ENCODE data around the gene PDCL3. TPM values are rescaled to one million over a fixed set of nuclear protein-coding genes. Genes with fewer than 3 reads are reported as not detected.

PDCL3 gene
- total and polyA plus RNA-seq, 2 donors (not counting 3 experiments of a cell fraction or from before 2014, with no cell fraction given) = 19.4 to 32.8 TPM

- CTCF ChIA-PET = interaction anchor here (0.5 to 1.1 kb wide), 2 partner anchors 14 to 315 kb away, joined by 3 to 4 read pairs; no protein-coding TSS in a partner anchor
Measured at GRCh38 chr2:100621371-100621951, 58.7 kb downstream of the PDCL3 start.

More at GRCh38 chr2:100621371-100621951, 58.7 kb downstream of the PDCL3 start:
- Histone ChIP-seq H3K4me2 (ENCODE audit: insufficient read depth, low read length) (no peak overlapping the region), H3K9ac (replicated peaks; ENCODE audit: extremely low read depth, insufficient read depth, low read length) (no peak overlapping the region), H4K20me1 (replicated peaks; ENCODE audit: control insufficient read depth, extremely low read depth, insufficient read depth, low read length) (no peaks in the 10 kb centered on the region), H3K27me3 (ENCODE audit: control insufficient read depth in 2 of 2, insufficient read depth in 2 of 2, low read length in 2 of 2) (peaks cover 2 to 3% of the 10 kb centered on the region in 2 experiments), H3K79me2 (ENCODE audit: control insufficient read depth, insufficient read depth, low read length) (no peaks in the 10 kb centered on the region), H3K4me1 (ENCODE audit: control insufficient read depth, extremely low read depth, insufficient read depth, low read length) (no peaks in the 10 kb centered on the region), H3K9me1 (replicated peaks; ENCODE audit: control insufficient read depth, extremely low read depth, insufficient read depth, low read length) (no peaks in the 10 kb centered on the region), H3K36me3 (ENCODE audit: control insufficient read depth in 2 of 2, extremely low read depth in 1 of 2, insufficient read depth in 2 of 2, low read length in 2 of 2) (no peaks in the 10 kb centered on the region), H3K27ac (ENCODE audit: insufficient read depth, low read depth, low read length) (no peak overlapping the region), H3K4me3 (replicated peaks in 1 of 3; ENCODE audit: insufficient read depth in 1 of 3, low read depth in 1 of 3, low read length in 3 of 3) (no peak overlapping the region), H3K9me3 (replicated peaks; ENCODE audit: control insufficient read depth, insufficient read depth, low read length) (no peaks in the 10 kb centered on the region), H2AFZ (ENCODE audit: low read depth, low read length) (no peak overlapping the region)
- no peak for TF ChIP-seq POLR2A (IDR thresholded peaks at IDR 0.05; ENCODE audit: low read depth, low read length)
- no peak for TF ChIP-seq POLR2AphosphoS5 (IDR thresholded peaks at IDR 0.05; ENCODE audit: insufficient read depth, low read depth, low read length)
- no peak for TF ChIP-seq FOS (IDR thresholded peaks at IDR 0.05; ENCODE audit: borderline replicate concordance, insufficient read depth, low read length)
- no peak for TF ChIP-seq CTCF (IDR thresholded peaks at IDR 0.05; ENCODE audit: extremely low read depth in 1 of 2, insufficient read depth in 1 of 2, low read depth in 1 of 2, low read length in 2 of 2)
- no peak for TF ChIP-seq MAX (IDR thresholded peaks at IDR 0.05; ENCODE audit: insufficient read depth, insufficient read length)
- TF ChIP-seq MYC (IDR thresholded peaks at IDR 0.05; ENCODE audit: low read depth, low read length) = no peak
- TF ChIP-seq JUN (IDR thresholded peaks at IDR 0.05; ENCODE audit: borderline replicate concordance, insufficient read depth, insufficient read length, low read depth) = no peak
- no peak for FAIRE-seq
- intact Hi-C loops (cut with micrococcal nuclease) = no loop called here
- no peak for DNase-seq (ENCODE audit: low read depth, low spot score)
- no TSS peak for BruUV-seq (replicated peaks)
- dilution Hi-C loops (cut with MboI; ENCODE audit: extremely low pct_ligation_motif_present, low sequenced_read_pairs) = no loop called here
- POLR2A ChIA-PET = no interaction called here
